ENCODE measurements around the gene PEAR1. TPM values are rescaled to one million over a fixed set of nuclear protein-coding genes. Genes with fewer than 3 reads are reported as not detected.

PEAR1 gene
- total RNA-seq, 1 experiment from 2014 or later: 10.8 TPM

DNA sequence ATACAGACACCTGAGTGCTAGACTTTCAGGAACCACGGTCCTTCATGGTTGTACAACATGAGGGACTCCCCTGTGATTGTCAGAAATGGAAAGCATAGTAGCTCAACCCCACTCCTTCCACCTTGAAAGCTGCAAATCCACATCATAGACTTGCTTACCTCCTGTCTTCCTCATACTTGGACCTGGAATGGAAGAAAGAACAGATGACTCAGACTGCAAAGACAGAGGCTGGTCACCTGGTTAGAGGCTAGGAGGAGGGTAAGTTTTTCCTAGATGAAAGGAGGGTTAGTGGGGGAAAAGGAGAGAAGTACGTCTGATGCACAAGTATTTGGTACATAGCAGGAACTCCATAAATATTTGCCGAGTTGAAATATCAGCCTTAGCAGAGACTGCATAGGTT, 64.1 kb downstream of the PEAR1 start:
- Histone ChIP-seq H3K4me3 (replicated peaks in 1 of 2; ENCODE audit: low read depth in 1 of 2, low read length in 2 of 2) (no peak overlapping the region), H2AFZ (ENCODE audit: low read depth, low read length, poor library complexity, severe bottlenecking) (no peak overlapping the region), H4K20me1 (ENCODE audit: insufficient read depth) (no peaks in the 10 kb centered on the region), H3K27me3 (ENCODE audit: insufficient read depth, low read length) (no peaks in the 10 kb centered on the region), H3K4me2 (ENCODE audit: low read length) (no peak overlapping the region), H3K9me3 (ENCODE audit: control insufficient read depth in 1 of 2, insufficient read depth in 1 of 2, low read depth in 1 of 2, low read length in 2 of 2) (no peaks in the 10 kb centered on the region), H3K4me1 (ENCODE audit: control insufficient read depth in 1 of 2, insufficient read depth in 2 of 2, low read length in 2 of 2) (no peaks in the 10 kb centered on the region), H3K9me2 (ENCODE audit: insufficient read depth) (no peaks in the 10 kb centered on the region), H3K79me2 (ENCODE audit: insufficient read depth, low read length) (no peaks in the 10 kb centered on the region), H3K36me3 (ENCODE audit: control insufficient read depth in 1 of 2, insufficient read depth in 2 of 2, low read length in 2 of 2) (peaks cover 12 to 21% of the 10 kb centered on the region in 2 experiments), H3K9ac (ENCODE audit: low read length) (no peak overlapping the region), H3K27ac (ENCODE audit: low read depth, low read length) (no peak overlapping the region)
- DNase-seq (ENCODE audit: low read depth, low spot score) (no peak), ATAC-seq (no peak)
- TF ChIP-seq, protein P1, sequence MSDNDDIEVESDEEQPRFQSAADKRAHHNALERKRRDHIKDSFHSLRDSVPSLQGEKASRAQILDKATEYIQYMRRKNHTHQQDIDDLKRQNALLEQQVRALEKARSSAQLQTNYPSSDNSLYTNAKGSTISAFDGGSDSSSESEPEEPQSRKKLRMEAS (IDR thresholded peaks at IDR 0.05): no peak
- TF ChIP-seq SIN3A (IDR thresholded peaks at IDR 0.05; ENCODE audit: low read depth): no peak
- TF ChIP-seq EZH2phosphoT487 (IDR thresholded peaks at IDR 0.05; ENCODE audit: borderline replicate concordance): no peak
- TF ChIP-seq, protein P2, sequence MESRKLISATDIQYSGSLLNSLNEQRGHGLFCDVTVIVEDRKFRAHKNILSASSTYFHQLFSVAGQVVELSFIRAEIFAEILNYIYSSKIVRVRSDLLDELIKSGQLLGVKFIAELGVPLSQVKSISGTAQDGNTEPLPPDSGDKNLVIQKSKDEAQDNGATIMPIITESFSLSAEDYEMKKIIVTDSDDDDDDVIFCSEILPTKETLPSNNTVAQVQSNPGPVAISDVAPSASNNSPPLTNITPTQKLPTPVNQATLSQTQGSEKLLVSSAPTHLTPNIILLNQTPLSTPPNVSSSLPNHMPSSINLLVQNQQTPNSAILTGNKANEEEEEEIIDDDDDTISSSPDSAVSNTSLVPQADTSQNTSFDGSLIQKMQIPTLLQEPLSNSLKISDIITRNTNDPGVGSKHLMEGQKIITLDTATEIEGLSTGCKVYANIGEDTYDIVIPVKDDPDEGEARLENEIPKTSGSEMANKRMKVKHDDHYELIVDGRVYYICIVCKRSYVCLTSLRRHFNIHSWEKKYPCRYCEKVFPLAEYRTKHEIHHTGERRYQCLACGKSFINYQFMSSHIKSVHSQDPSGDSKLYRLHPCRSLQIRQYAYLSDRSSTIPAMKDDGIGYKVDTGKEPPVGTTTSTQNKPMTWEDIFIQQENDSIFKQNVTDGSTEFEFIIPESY (IDR thresholded peaks at IDR 0.05; ENCODE audit: extremely low read depth, insufficient replicate concordance, low read length): no peak
- no TSS peak for BruUV-seq (replicated peaks)
- intact Hi-C loops (cut with micrococcal nuclease): no loop called here
- ChIA-PET POLR2A (no interaction called here), RAD21 (ENCODE audit: low non-redundant PET in 1 of 2, low total read pairs in 2 of 2, uncharacterized antibody in 2 of 2, unreplicated experiment in 2 of 2) (no interaction called here), CTCF (no interaction called here)

GRCh38 chr1:156958247-156958714, 64.8 kb downstream of the PEAR1 start:
- Histone ChIP-seq H3K4me1 (ENCODE audit: control insufficient read depth in 1 of 2, insufficient read depth in 2 of 2, low read length in 2 of 2) (no peaks in the 10 kb centered on the region), H4K20me1 (ENCODE audit: insufficient read depth) (no peaks in the 10 kb centered on the region), H3K9ac (ENCODE audit: low read length) (no peak overlapping the region), H3K27ac (ENCODE audit: low read depth, low read length) (no peak overlapping the region), H3K9me2 (ENCODE audit: insufficient read depth) (no peaks in the 10 kb centered on the region), H3K4me2 (ENCODE audit: low read length) (no peak overlapping the region), H3K9me3 (ENCODE audit: control insufficient read depth in 1 of 2, insufficient read depth in 1 of 2, low read depth in 1 of 2, low read length in 2 of 2) (no peaks in the 10 kb centered on the region), H3K4me3 (replicated peaks in 1 of 2; ENCODE audit: low read depth in 1 of 2, low read length in 2 of 2) (no peak overlapping the region), H3K27me3 (ENCODE audit: insufficient read depth, low read length) (no peaks in the 10 kb centered on the region), H2AFZ (ENCODE audit: low read depth, low read length, poor library complexity, severe bottlenecking) (no peak overlapping the region), H3K79me2 (ENCODE audit: insufficient read depth, low read length) (no peaks in the 10 kb centered on the region), H3K36me3 (ENCODE audit: control insufficient read depth in 1 of 2, insufficient read depth in 2 of 2, low read length in 2 of 2) (peaks cover 12 to 23% of the 10 kb centered on the region in 2 experiments)
- intact Hi-C loops (cut with micrococcal nuclease): no loop called here
- DNase-seq (ENCODE audit: low read depth, low spot score): no peak
- ATAC-seq: no peak
- ChIA-PET CTCF (no interaction called here), POLR2A (no interaction called here), RAD21 (ENCODE audit: low non-redundant PET in 1 of 2, low total read pairs in 2 of 2, uncharacterized antibody in 2 of 2, unreplicated experiment in 2 of 2) (no interaction called here)
- BruUV-seq (replicated peaks): no TSS peak
- TF ChIP-seq, protein P3, sequence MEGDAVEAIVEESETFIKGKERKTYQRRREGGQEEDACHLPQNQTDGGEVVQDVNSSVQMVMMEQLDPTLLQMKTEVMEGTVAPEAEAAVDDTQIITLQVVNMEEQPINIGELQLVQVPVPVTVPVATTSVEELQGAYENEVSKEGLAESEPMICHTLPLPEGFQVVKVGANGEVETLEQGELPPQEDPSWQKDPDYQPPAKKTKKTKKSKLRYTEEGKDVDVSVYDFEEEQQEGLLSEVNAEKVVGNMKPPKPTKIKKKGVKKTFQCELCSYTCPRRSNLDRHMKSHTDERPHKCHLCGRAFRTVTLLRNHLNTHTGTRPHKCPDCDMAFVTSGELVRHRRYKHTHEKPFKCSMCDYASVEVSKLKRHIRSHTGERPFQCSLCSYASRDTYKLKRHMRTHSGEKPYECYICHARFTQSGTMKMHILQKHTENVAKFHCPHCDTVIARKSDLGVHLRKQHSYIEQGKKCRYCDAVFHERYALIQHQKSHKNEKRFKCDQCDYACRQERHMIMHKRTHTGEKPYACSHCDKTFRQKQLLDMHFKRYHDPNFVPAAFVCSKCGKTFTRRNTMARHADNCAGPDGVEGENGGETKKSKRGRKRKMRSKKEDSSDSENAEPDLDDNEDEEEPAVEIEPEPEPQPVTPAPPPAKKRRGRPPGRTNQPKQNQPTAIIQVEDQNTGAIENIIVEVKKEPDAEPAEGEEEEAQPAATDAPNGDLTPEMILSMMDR (IDR thresholded peaks at IDR 0.05 in 2 of 3, conservative IDR thresholded peaks at IDR 0.05 in 1 of 3; ENCODE audit: borderline replicate concordance in 1 of 3, insufficient read depth in 1 of 3, low read depth in 2 of 3, low read length in 2 of 3): no peak
- TF ChIP-seq REST (IDR thresholded peaks at IDR 0.05; ENCODE audit: low read depth) (no peak), ZNF274 (IDR thresholded peaks at IDR 0.05; ENCODE audit: low read depth, low read length) (no peak), ATF3 (IDR thresholded peaks at IDR 0.05) (no peak), SP1 (IDR thresholded peaks at IDR 0.05; ENCODE audit: low read depth) (no peak), POLR2A (IDR thresholded peaks at IDR 0.05; ENCODE audit: borderline replicate concordance, extremely low read depth, insufficient read depth, insufficient read length) (no peak), TCF7L2 (IDR thresholded peaks at IDR 0.05; ENCODE audit: borderline replicate concordance, extremely low read depth, insufficient read depth, insufficient read length) (no peak), POLR2AphosphoS5 (IDR thresholded peaks at IDR 0.05; ENCODE audit: low read depth, low read length) (no peak)
